Measurements from ENCODE around the gene AGPS. TPM values are rescaled to one million over a fixed set of nuclear protein-coding genes. Genes with fewer than 3 reads are reported as not detected.

Gene AGPS
- total and polyA plus RNA-seq, 10 of the 15 experiments (the other 5 are each of a cell fraction or from before 2014, with no cell fraction given): 7.9 to 54.2 (median 38.7) TPM

GRCh38 chr2:177529166-177529565 is 136.6 kb downstream of the AGPS start:
- H2AFZ ChIP-seq (ENCODE audit: control insufficient read depth, low read depth, low read length): no peak overlapping the region
- no peaks in the 10 kb centered on the region for H3K79me2 ChIP-seq (ENCODE audit: control insufficient read depth, insufficient read depth, low read length)
- H3K9ac ChIP-seq (ENCODE audit: control insufficient read depth, insufficient read depth, low read length): no peak overlapping the region
- 95% methylated on average over 3 of the region's 3 CpGs for WGBS (ENCODE audit: insufficient coverage, insufficient replicate concordance, low lambda C conversion rate, missing lambda C conversion rate)
- no peaks in the 10 kb centered on the region; a peak in 1 of 4 replicates for H3K36me3 ChIP-seq (ENCODE audit: control insufficient read depth in 2 of 2, insufficient read depth in 2 of 2, low read length in 1 of 2)
- SMC1A ChIA-PET (ENCODE audit: uncharacterized antibody, unreplicated experiment): interaction anchor here (1.2 kb wide), 1 partner anchor 65 kb away, joined by 3 read pairs; no protein-coding TSS in a partner anchor
- H3K27ac ChIP-seq (ENCODE audit: control insufficient read depth, insufficient read depth): no peak overlapping the region
- in situ Hi-C loops (cut with MboI) (no loop called here), intact Hi-C loops (cut with micrococcal nuclease; ENCODE audit: unreplicated experiment) (no loop called here)
- H4K20me1 ChIP-seq (ENCODE audit: control insufficient read depth, insufficient read depth): no peaks in the 10 kb centered on the region
- no peak overlapping the region for H3K4me3 ChIP-seq
- no peaks in the 10 kb centered on the region for H3K4me1 ChIP-seq (ENCODE audit: control insufficient read depth, insufficient read depth, low read length)
- no peaks in the 10 kb centered on the region for H3K27me3 ChIP-seq (replicated peaks in 1 of 2; ENCODE audit: control insufficient read depth in 2 of 2, insufficient read depth in 2 of 2, low read length in 1 of 2)
- BruUV-seq (replicated peaks): no TSS peak
- TF ChIP-seq ZNF207 (IDR thresholded peaks at IDR 0.05; ENCODE audit: borderline replicate concordance) (no peak), ZSCAN29 (IDR thresholded peaks at IDR 0.05) (no peak), ZBTB33 (IDR thresholded peaks at IDR 0.05) (no peak), ZNF217 (IDR thresholded peaks at IDR 0.05) (no peak), ZNF622 (IDR thresholded peaks at IDR 0.05) (no peak), YBX1 (IDR thresholded peaks at IDR 0.05) (no peak), SRF (IDR thresholded peaks at IDR 0.05; ENCODE audit: low read depth in 2 of 2, low read length in 2 of 2) (no peak), MXI1 (IDR thresholded peaks at IDR 0.05; ENCODE audit: low read depth, low read length) (no peak), BACH1 (IDR thresholded peaks at IDR 0.05; ENCODE audit: borderline replicate concordance) (no peak), TCF3 (IDR thresholded peaks at IDR 0.05; ENCODE audit: borderline replicate concordance, insufficient read depth, low read depth, low read length) (no peak), NRF1 (conservative IDR thresholded peaks at IDR 0.05; ENCODE audit: low read depth, low read length) (no peak), GABPA (IDR thresholded peaks at IDR 0.05; ENCODE audit: low read depth) (no peak), FOXM1 (IDR thresholded peaks at IDR 0.05; ENCODE audit: low read depth, low read length) (no peak)
- TF ChIP-seq, protein P1, sequence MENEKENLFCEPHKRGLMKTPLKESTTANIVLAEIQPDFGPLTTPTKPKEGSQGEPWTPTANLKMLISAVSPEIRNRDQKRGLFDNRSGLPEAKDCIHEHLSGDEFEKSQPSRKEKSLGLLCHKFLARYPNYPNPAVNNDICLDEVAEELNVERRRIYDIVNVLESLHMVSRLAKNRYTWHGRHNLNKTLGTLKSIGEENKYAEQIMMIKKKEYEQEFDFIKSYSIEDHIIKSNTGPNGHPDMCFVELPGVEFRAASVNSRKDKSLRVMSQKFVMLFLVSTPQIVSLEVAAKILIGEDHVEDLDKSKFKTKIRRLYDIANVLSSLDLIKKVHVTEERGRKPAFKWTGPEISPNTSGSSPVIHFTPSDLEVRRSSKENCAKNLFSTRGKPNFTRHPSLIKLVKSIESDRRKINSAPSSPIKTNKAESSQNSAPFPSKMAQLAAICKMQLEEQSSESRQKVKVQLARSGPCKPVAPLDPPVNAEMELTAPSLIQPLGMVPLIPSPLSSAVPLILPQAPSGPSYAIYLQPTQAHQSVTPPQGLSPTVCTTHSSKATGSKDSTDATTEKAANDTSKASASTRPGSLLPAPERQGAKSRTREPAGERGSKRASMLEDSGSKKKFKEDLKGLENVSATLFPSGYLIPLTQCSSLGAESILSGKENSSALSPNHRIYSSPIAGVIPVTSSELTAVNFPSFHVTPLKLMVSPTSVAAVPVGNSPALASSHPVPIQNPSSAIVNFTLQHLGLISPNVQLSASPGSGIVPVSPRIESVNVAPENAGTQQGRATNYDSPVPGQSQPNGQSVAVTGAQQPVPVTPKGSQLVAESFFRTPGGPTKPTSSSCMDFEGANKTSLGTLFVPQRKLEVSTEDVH (IDR thresholded peaks at IDR 0.05; ENCODE audit: low read depth, partially characterized antibody): no peak
- TF ChIP-seq, protein P2, sequence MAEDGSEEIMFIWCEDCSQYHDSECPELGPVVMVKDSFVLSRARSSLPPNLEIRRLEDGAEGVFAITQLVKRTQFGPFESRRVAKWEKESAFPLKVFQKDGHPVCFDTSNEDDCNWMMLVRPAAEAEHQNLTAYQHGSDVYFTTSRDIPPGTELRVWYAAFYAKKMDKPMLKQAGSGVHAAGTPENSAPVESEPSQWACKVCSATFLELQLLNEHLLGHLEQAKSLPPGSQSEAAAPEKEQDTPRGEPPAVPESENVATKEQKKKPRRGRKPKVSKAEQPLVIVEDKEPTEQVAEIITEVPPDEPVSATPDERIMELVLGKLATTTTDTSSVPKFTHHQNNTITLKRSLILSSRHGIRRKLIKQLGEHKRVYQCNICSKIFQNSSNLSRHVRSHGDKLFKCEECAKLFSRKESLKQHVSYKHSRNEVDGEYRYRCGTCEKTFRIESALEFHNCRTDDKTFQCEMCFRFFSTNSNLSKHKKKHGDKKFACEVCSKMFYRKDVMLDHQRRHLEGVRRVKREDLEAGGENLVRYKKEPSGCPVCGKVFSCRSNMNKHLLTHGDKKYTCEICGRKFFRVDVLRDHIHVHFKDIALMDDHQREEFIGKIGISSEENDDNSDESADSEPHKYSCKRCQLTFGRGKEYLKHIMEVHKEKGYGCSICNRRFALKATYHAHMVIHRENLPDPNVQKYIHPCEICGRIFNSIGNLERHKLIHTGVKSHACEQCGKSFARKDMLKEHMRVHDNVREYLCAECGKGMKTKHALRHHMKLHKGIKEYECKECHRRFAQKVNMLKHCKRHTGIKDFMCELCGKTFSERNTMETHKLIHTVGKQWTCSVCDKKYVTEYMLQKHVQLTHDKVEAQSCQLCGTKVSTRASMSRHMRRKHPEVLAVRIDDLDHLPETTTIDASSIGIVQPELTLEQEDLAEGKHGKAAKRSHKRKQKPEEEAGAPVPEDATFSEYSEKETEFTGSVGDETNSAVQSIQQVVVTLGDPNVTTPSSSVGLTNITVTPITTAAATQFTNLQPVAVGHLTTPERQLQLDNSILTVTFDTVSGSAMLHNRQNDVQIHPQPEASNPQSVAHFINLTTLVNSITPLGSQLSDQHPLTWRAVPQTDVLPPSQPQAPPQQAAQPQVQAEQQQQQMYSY (CRISPR knock-in tag; IDR thresholded peaks at IDR 0.05): no peak
- CTCF ChIA-PET: interaction anchor here (1.3 kb wide), 1 partner anchor 195 kb away, joined by 3 read pairs; no protein-coding TSS in a partner anchor
- RAD21 ChIA-PET (ENCODE audit: unreplicated experiment): interaction anchor here (1.6 kb wide), 1 partner anchor 12 kb away, joined by 3 read pairs; no protein-coding TSS in a partner anchor
- H3K4me2 ChIP-seq (ENCODE audit: control insufficient read depth, insufficient read depth): no peak overlapping the region
- ATAC-seq: no peak
- no peak for DNase-seq (ENCODE audit: low read depth, low spot score)
- POLR2A ChIA-PET: no interaction called here
- no peak for FAIRE-seq
- no peaks in the 10 kb centered on the region for H3K9me3 ChIP-seq (replicated peaks; ENCODE audit: control insufficient read depth, insufficient read depth, low read length)
